Measurements from ENCODE around the gene SLC1A1.
"Not testable (repeated sequence)": the region's sequence is repeated elsewhere in the genome, so short reads cannot be mapped to it uniquely, and the experiment has no call there.

The SLC1A1 gene

DNA sequence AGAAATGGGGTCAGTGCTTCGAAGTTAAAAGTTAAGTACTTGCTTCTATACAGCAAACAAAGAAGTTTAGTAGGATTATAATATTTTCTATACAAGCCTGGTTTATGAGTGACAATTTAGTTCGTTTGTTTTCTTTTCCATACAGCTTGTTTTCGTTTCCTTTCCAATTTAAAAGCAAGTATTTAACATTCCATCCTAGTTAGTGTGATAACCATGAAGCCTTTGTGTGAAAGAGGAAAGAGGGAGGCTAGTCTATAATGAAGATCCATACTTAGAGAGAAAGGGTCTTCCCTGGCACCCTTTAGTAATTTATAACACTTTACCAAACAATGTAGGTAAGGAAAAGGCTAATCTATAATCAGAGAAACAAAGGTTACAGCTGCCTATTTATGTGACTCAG is 51.0 kb downstream of the SLC1A1 start:
- Histone ChIP-seq H3K27ac (ENCODE audit: low read depth, low read length) (peak overlapping the region; percentile 85), H3K4me1 (ENCODE audit: control insufficient read depth, insufficient read depth, low read length) (peaks cover 25% of the 10 kb centered on the region; the same call in 1 of the 2 replicates), H3K4me3 (ENCODE audit: low read depth, low read length) (no peak overlapping the region), H3K27me3 (ENCODE audit: control insufficient read depth, insufficient read depth, low read length) (no peaks in the 10 kb centered on the region), H3K9me3 (ENCODE audit: control insufficient read depth, insufficient read depth, low read length) (no peaks in the 10 kb centered on the region), H3K36me3 (ENCODE audit: control insufficient read depth, insufficient read depth, low read length) (no peaks in the 10 kb centered on the region), H3K9ac (ENCODE audit: low read depth, low read length) (no peak overlapping the region)

DNA sequence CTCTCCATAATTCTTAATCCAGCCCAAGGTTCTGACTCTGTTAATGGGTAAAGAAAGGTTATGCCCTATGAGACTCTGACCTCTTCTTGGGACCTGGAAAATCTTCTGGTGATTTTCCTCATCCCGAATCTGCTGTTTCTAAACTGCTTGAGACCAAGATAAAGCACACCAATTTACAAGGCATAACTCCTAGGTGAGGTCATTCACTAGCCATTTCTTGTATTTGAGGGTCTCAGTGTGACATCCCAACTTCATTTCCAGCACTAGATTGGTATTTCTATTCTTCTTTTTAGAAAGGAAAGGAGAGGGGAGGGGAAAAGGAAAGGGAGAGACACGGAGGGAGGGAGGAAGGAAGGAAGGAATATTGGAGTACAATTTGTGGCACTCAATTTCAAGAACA is 51.6 kb downstream of the SLC1A1 start:
- peaks cover 25% of the 10 kb centered on the region; the same call in 1 of the 2 replicates for H3K4me1 ChIP-seq (ENCODE audit: control insufficient read depth, insufficient read depth, low read length)
- H3K27ac ChIP-seq (ENCODE audit: low read depth, low read length) = peak overlapping the region; percentile 85
- H3K9ac ChIP-seq (ENCODE audit: low read depth, low read length) = no peak overlapping the region
- H3K9me3 ChIP-seq (ENCODE audit: control insufficient read depth, insufficient read depth, low read length) = no peaks in the 10 kb centered on the region
- no peaks in the 10 kb centered on the region for H3K36me3 ChIP-seq (ENCODE audit: control insufficient read depth, insufficient read depth, low read length)
- H3K27me3 ChIP-seq (ENCODE audit: control insufficient read depth, insufficient read depth, low read length) = no peaks in the 10 kb centered on the region
- no peak overlapping the region for H3K4me3 ChIP-seq (ENCODE audit: low read depth, low read length)

DNA sequence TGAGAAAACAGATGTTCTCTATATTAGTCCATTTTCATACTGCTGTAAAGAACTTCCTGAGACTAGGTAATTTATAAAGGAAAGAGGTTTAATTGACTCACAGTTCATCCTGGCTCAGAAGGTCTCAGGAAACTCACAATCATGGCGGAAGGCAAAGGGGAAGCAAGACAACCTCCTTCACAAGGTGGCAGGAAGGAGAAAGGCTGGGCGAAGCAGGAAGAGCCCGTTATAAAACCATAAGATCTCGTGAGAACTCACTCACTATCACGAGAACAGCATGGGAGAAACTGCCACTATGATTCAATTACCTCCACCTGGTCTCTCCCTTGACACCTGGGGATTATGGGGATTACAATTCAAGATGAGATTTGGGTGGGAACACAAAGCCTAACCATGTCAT is 54.4 kb downstream of the SLC1A1 start:
- H3K9me3 ChIP-seq (ENCODE audit: control insufficient read depth, insufficient read depth, low read length); H3K27me3 ChIP-seq (ENCODE audit: control insufficient read depth, insufficient read depth, low read length); H3K4me3 ChIP-seq (ENCODE audit: low read depth, low read length); H3K9ac ChIP-seq (ENCODE audit: low read depth, low read length); H3K36me3 ChIP-seq (ENCODE audit: control insufficient read depth, insufficient read depth, low read length); H3K27ac ChIP-seq (ENCODE audit: low read depth, low read length): not testable (repeated sequence)
- H3K4me1 ChIP-seq (ENCODE audit: control insufficient read depth, insufficient read depth, low read length) = peaks cover 25% of the 10 kb centered on the region; the same call in 1 of the 2 replicates

DNA sequence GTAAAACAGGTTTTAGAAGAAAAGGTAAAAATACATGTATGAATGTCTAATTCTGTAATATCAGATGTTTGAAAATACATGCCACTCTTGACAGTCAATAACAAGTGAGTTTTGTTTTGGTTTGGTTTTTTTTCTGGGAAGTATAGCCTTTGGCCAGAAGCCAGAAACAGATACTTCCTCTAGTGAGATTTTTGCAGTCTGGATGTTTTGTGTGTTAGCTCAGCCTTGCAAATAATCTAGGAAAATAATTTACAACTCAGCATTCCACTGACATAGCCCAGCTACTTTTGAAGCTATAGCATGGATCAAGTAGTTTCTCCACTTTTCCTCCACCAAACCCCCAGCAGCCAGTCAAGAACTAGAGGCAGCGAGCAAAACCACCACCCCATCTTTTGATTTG is 56.7 kb downstream of the SLC1A1 start:
- Histone ChIP-seq H3K36me3 (ENCODE audit: control insufficient read depth, insufficient read depth, low read length) (no peaks in the 10 kb centered on the region), H3K4me1 (ENCODE audit: control insufficient read depth, insufficient read depth, low read length) (peaks cover 10% of the 10 kb centered on the region; the same call in 1 of the 2 replicates)

DNA sequence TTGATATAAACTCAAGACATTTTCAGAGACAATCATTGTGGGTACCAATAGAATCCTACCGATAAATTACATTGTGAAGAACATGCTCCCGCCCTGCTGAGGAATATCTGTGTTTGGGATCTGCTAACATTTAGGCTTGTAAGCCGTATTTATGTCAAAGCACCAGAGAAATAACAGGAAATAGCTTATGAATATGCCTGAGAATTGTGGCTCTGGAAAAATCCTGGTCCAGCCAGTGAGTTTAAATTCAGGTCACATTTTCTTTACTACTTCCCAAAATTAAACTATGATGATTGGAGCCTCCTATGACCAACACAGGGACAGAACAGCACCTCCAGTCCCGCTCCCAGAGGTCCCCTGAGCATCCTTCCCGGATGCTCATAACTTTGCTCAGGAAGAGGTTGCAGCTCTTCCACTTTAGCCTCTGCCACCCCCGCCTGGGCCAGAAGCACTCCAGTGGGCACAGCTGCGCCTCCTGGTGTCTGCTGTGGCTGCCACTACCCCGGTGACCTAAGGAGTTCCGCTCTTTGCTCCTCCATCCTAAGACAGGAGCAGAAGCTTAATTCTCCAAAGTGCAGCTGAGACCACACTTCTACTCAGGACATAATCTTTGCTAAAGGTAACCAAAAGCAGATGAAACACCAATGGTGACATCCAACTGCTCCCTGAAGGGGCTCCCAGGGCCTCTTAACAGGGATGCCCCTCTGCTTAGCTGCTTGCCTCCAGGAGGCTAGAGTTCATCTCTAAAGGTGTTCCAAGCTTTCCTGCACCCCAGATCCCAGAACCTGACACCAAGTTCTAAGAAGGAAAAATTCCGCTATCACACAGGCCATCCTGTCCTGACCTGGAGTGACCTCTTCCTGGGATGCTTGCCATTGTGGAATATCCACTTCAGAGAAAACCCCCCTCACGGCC is 58.8 kb downstream of the SLC1A1 start:
- Histone ChIP-seq H3K36me3 (ENCODE audit: control insufficient read depth, insufficient read depth, low read length) (no peaks in the 10 kb centered on the region), H3K4me1 (ENCODE audit: control insufficient read depth, insufficient read depth, low read length) (no peaks in the 10 kb centered on the region; the same call in 1 of the 2 replicates), H3K27me3 (ENCODE audit: control insufficient read depth, insufficient read depth, low read length) (no peaks in the 10 kb centered on the region), H3K9ac (ENCODE audit: low read depth, low read length) (no peak overlapping the region), H3K9me3 (ENCODE audit: control insufficient read depth, insufficient read depth, low read length) (no peaks in the 10 kb centered on the region), H3K27ac (ENCODE audit: low read depth, low read length) (no peak overlapping the region), H3K4me3 (ENCODE audit: low read depth, low read length) (no peak overlapping the region)

More for the DNA sequence above, 56.7 kb downstream of the SLC1A1 start:
- no peaks in the 10 kb centered on the region for H3K27me3 ChIP-seq (ENCODE audit: control insufficient read depth, insufficient read depth, low read length)
- H3K9me3 ChIP-seq (ENCODE audit: control insufficient read depth, insufficient read depth, low read length) = no peaks in the 10 kb centered on the region
- no peak overlapping the region for H3K4me3 ChIP-seq (ENCODE audit: low read depth, low read length)
- no peak overlapping the region for H3K27ac ChIP-seq (ENCODE audit: low read depth, low read length)
- no peak overlapping the region for H3K9ac ChIP-seq (ENCODE audit: low read depth, low read length)

DNA sequence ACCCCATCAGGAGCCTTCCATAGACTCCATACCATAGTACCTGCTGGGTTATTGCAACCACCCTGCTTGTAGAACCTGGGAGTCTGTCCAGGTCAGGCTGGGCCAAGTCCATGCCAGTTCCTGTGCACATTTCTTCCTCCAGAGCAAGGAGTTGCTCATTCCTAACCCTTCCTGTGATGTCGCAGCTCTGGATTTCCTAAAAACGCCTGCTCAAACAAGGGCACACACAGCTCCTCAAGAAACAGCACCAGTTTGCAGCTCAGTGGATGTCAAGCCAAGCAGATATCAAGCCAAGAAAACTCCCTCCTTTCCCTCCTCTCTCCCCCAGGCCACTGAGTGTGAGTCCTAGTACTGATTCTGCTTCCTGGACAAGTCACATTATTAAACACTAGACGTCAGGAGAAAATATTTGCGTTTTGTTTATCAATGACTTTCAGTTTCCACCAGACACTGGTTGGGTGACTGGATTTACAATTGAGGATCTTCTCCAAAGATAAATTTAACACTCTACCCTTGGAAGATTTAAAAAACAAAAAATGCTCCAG is 59.6 kb downstream of the SLC1A1 start:
- no peaks in the 10 kb centered on the region; the same call in 1 of the 2 replicates for H3K4me1 ChIP-seq (ENCODE audit: control insufficient read depth, insufficient read depth, low read length)
- H3K9me3 ChIP-seq (ENCODE audit: control insufficient read depth, insufficient read depth, low read length) = no peaks in the 10 kb centered on the region
- no peak overlapping the region for H3K27ac ChIP-seq (ENCODE audit: low read depth, low read length)
- H3K9ac ChIP-seq (ENCODE audit: low read depth, low read length) = no peak overlapping the region
- H3K4me3 ChIP-seq (ENCODE audit: low read depth, low read length) = no peak overlapping the region
- no peaks in the 10 kb centered on the region for H3K36me3 ChIP-seq (ENCODE audit: control insufficient read depth, insufficient read depth, low read length)
- no peaks in the 10 kb centered on the region for H3K27me3 ChIP-seq (ENCODE audit: control insufficient read depth, insufficient read depth, low read length)

DNA sequence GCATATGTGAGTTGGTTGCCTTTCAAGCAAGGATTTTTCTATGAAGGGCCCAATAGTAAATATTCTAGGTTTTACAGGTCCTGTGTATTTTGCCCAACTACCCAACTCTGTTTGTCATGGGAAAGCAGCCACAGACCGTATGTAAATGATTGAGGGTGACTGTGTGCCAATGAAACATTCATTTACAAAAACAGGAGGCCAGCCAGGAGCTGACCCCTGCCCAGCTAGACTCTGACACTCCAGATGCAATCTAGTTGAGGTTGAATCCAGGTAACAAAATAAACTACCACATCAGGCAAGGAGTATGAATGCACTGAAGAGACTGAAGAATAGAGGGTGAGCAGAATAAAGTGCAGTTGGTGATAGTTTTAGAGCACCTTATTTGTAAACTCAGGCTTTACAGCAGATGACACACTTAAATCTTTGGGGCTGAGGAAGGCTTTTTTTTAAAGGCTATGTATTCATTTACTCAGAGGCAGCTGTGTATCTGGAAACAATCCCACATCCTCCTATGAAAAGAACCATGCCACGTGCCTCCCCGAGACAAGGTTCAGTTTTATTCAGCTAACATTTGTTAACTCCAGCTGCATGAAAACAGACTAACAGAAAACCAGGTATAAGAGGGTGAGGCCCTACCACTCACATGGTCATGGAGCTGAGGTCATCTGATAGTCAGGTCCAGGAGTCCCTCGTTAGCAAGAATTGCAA is 60.7 kb downstream of the SLC1A1 start:
- H3K36me3 ChIP-seq (ENCODE audit: control insufficient read depth, insufficient read depth, low read length) = no peaks in the 10 kb centered on the region

DNA sequence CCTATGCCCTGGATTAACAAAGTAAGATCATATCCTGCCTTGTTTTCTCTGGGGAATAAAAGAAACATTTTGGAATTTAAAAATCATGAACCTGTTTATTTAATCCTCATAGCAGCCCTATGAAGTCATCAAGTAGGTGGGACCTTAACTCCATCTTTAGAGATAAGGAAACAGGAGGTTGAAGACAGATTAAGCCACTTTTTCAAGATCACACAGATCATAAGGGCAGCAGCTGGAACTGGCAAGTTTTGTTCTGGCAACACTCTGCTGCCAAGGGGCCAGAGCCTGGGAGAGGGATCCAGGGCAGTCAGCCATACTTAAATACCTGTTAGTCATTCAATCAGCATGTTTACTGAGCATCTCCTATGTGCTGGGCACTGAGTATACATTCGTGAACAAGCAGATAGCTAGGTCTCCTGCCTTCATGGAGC is 63.7 kb downstream of the SLC1A1 start:
- H3K27ac ChIP-seq (ENCODE audit: low read depth, low read length) = no peak overlapping the region
- H3K9me3 ChIP-seq (ENCODE audit: control insufficient read depth, insufficient read depth, low read length) = no peaks in the 10 kb centered on the region
- H3K36me3 ChIP-seq (ENCODE audit: control insufficient read depth, insufficient read depth, low read length) = no peaks in the 10 kb centered on the region
- no peak overlapping the region for H3K4me3 ChIP-seq (ENCODE audit: low read depth, low read length)
- no peaks in the 10 kb centered on the region for H3K4me1 ChIP-seq (ENCODE audit: control insufficient read depth, insufficient read depth, low read length)
- no peak overlapping the region for H3K9ac ChIP-seq (ENCODE audit: low read depth, low read length)
- H3K27me3 ChIP-seq (ENCODE audit: control insufficient read depth, insufficient read depth, low read length) = no peaks in the 10 kb centered on the region

More for the DNA sequence above, 60.7 kb downstream of the SLC1A1 start:
- Histone ChIP-seq H3K27me3 (ENCODE audit: control insufficient read depth, insufficient read depth, low read length) (no peaks in the 10 kb centered on the region), H3K4me1 (ENCODE audit: control insufficient read depth, insufficient read depth, low read length) (no peaks in the 10 kb centered on the region; the same call in 1 of the 2 replicates), H3K4me3 (ENCODE audit: low read depth, low read length) (no peak overlapping the region), H3K27ac (ENCODE audit: low read depth, low read length) (no peak overlapping the region), H3K9me3 (ENCODE audit: control insufficient read depth, insufficient read depth, low read length) (no peaks in the 10 kb centered on the region), H3K9ac (ENCODE audit: low read depth, low read length) (no peak overlapping the region)

DNA sequence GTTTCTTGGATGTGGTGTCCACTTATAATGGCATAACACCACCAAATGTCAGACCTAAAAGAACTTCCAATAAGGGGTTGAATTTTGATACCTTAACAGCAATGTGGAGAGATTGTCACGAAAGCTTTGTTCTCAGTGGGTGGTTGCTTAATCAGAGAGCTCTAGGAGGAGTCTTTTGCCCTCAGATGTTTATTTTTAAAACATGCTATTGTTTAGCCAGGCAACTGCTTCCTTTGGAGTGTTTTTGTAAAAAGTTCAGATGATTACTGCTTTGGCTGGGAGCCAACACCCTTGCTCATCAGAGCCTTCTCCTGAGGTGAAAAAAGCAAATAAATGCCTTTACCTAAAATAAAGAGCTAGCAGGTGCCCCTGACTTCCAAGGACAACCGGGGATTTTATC is 65.0 kb downstream of the SLC1A1 start:
- Histone ChIP-seq H3K36me3 (ENCODE audit: control insufficient read depth, insufficient read depth, low read length) (no peaks in the 10 kb centered on the region), H3K4me3 (ENCODE audit: low read depth, low read length) (no peak overlapping the region), H3K9me3 (ENCODE audit: control insufficient read depth, insufficient read depth, low read length) (no peaks in the 10 kb centered on the region), H3K9ac (ENCODE audit: low read depth, low read length) (no peak overlapping the region), H3K4me1 (ENCODE audit: control insufficient read depth, insufficient read depth, low read length) (no peaks in the 10 kb centered on the region), H3K27ac (ENCODE audit: low read depth, low read length) (no peak overlapping the region), H3K27me3 (ENCODE audit: control insufficient read depth, insufficient read depth, low read length) (no peaks in the 10 kb centered on the region)

DNA sequence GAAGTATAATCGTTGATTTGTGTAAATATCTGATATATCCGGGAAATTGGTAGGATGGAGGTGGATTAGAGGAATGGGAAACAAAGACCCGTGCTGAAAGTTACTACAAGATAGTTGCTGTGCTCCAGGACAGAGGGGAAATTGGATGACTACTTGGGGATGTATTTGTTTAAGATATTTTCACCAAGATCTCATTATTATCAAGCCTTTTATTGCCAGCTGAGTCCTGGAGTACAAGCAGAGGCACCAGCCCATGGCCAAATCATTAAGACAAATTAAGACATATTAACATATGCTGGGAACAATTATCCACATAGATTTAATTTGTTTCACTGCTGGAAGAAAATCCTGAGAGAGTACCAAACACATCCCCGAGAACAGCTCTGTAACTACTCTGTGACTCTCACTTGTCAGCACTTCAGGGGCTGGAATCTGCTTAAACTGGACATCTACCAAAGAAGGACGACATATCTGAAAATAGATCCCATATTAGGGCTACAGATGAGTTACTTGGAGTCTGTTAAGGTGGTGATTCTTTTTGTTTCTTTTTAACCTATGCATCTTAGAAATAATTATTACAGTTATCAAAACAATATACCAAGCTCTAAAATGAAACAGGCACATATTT is 68.2 kb downstream of the SLC1A1 start:
- Histone ChIP-seq H3K36me3 (ENCODE audit: control insufficient read depth, insufficient read depth, low read length) (no peaks in the 10 kb centered on the region), H3K4me1 (ENCODE audit: control insufficient read depth, insufficient read depth, low read length) (no peaks in the 10 kb centered on the region), H3K27me3 (ENCODE audit: control insufficient read depth, insufficient read depth, low read length) (no peaks in the 10 kb centered on the region), H3K4me3 (ENCODE audit: low read depth, low read length) (no peak overlapping the region), H3K9me3 (ENCODE audit: control insufficient read depth, insufficient read depth, low read length) (no peaks in the 10 kb centered on the region), H3K9ac (ENCODE audit: low read depth, low read length) (no peak overlapping the region), H3K27ac (ENCODE audit: low read depth, low read length) (no peak overlapping the region)

All from HUES48 (cell line).